Measurements from ENCODE around the gene PABPN1.
"Not testable (repeated sequence)": the region's sequence is repeated elsewhere in the genome, so short reads cannot be mapped to it uniquely, and the experiment has no call there.

Gene PABPN1

GRCh38 chr14:23320584-23321571, at the start of gene PABPN1:
Gene PABPN1, plus strand, starts transcription at chr14:23321457. Its CDS starts 13 bp downstream, at chr14:23321470.
- H3K9me3 ChIP-seq, result no peaks in the 10 kb centered on the region
- peaks cover 24 to 25% of the 10 kb centered on the region in 2 experiments for H3K4me1 ChIP-seq (ENCODE audit: control insufficient read depth in 1 of 2, insufficient read depth in 1 of 2, low read depth in 1 of 2, low read length in 1 of 2)
- peaks cover 31% of the 10 kb centered on the region for H3K36me3 ChIP-seq
- peak within 1 kb of the TSS; percentile 94 for H3K27ac ChIP-seq
- H3K27me3 ChIP-seq, result no peaks in the 10 kb centered on the region
- H3K4me3 ChIP-seq (ENCODE audit: low read depth in 1 of 2, low read length in 1 of 2), result peak within 1 kb of the TSS; percentile 74 to 97
- peak; percentile 27 for TF ChIP-seq CTCF (IDR thresholded peaks at IDR 0.05)

- H3K36me3 ChIP-seq, result peaks cover 17% of the 10 kb centered on the region
- H3K4me1 ChIP-seq (ENCODE audit: control insufficient read depth in 1 of 2, insufficient read depth in 1 of 2, low read depth in 1 of 2, low read length in 1 of 2), result no peaks in the 10 kb centered on the region
- TF ChIP-seq CTCF (IDR thresholded peaks at IDR 0.05), result no peak
- H3K27me3 ChIP-seq, result no peaks in the 10 kb centered on the region
- H3K4me3 ChIP-seq (ENCODE audit: low read depth in 1 of 2, low read length in 1 of 2), result no peak overlapping the region
- no peaks in the 10 kb centered on the region for H3K9me3 ChIP-seq
- H3K27ac ChIP-seq, result no peak overlapping the region
Measured at GRCh38 chr14:23275412-23275811, 45.8 kb upstream of the PABPN1 start.

GRCh38 chr14:23277189-23277588, 44.1 kb upstream of the PABPN1 start:
- no peaks in the 10 kb centered on the region for H3K27me3 ChIP-seq
- TF ChIP-seq CTCF (IDR thresholded peaks at IDR 0.05), result no peak
- H3K36me3 ChIP-seq, result peaks cover 17% of the 10 kb centered on the region

GRCh38 chr14:23277928-23278327, 43.3 kb upstream of the PABPN1 start:
- H3K27ac ChIP-seq; H3K9me3 ChIP-seq; H3K4me1 ChIP-seq (ENCODE audit: control insufficient read depth in 1 of 2, insufficient read depth in 1 of 2, low read depth in 1 of 2, low read length in 1 of 2); H3K27me3 ChIP-seq; H3K4me3 ChIP-seq (ENCODE audit: low read depth in 1 of 2, low read length in 1 of 2): not testable (repeated sequence)
- H3K36me3 ChIP-seq, result peaks cover 17% of the 10 kb centered on the region

More at GRCh38 chr14:23277189-23277588, 44.1 kb upstream of the PABPN1 start:
- no peaks in the 10 kb centered on the region for H3K9me3 ChIP-seq
- no peak overlapping the region for H3K27ac ChIP-seq
- H3K4me3 ChIP-seq (ENCODE audit: low read depth in 1 of 2, low read length in 1 of 2), result no peak overlapping the region
- H3K4me1 ChIP-seq (ENCODE audit: control insufficient read depth in 1 of 2, insufficient read depth in 1 of 2, low read depth in 1 of 2, low read length in 1 of 2), result no peaks in the 10 kb centered on the region

- peaks cover 9% of the 10 kb centered on the region for H3K36me3 ChIP-seq
- no peaks in the 10 kb centered on the region for H3K9me3 ChIP-seq
- H3K27ac ChIP-seq, result no peak overlapping the region
- peaks cover 14 to 17% of the 10 kb centered on the region in 2 experiments for H3K4me1 ChIP-seq (ENCODE audit: control insufficient read depth in 1 of 2, insufficient read depth in 1 of 2, low read depth in 1 of 2, low read length in 1 of 2)
- no peak overlapping the region for H3K4me3 ChIP-seq (ENCODE audit: low read depth in 1 of 2, low read length in 1 of 2)
- TF ChIP-seq CTCF (IDR thresholded peaks at IDR 0.05), result no peak
- no peaks in the 10 kb centered on the region for H3K27me3 ChIP-seq
Measured at GRCh38 chr14:23281247-23281646, 40.0 kb upstream of the PABPN1 start.
